ENCODE measurements around the gene MRPL12. TPM values are rescaled to one million over a fixed set of nuclear protein-coding genes. Genes with fewer than 3 reads are reported as not detected.

The MRPL12 gene
- total and polyA plus RNA-seq, 2 of the 8 experiments (the other 6 are each of a cell fraction or from before 2014, with no cell fraction given): 120 to 141 TPM

- POLR2A ChIA-PET (ENCODE audit: partially characterized antibody): interaction anchor here (0.8 to 28.4 kb wide), 13 partner anchors 8 to 195 kb away, joined by 3 to 436 read pairs (median 5); partner anchors contain the start of genes CCDC137, MRPL12, NPLOC4 and OXLD1
- Histone ChIP-seq H3K9me3 (ENCODE audit: insufficient read depth in 2 of 2, low read depth in 1 of 2, low read length in 1 of 2) (no peaks in the 10 kb centered on the region), H2BK20ac (ENCODE audit: low read length) (no peak within 1 kb of the TSS), H4K91ac (replicated peaks; ENCODE audit: insufficient read length, low read length) (peak within 1 kb of the TSS; percentile 34), H3K18ac (ENCODE audit: extremely low read depth, low read length) (peak within 1 kb of the TSS; percentile 32), H3K56ac (replicated peaks; ENCODE audit: insufficient read length, low read depth, low read length) (peak within 1 kb of the TSS; percentile 70), H3K23ac (ENCODE audit: insufficient read length) (no peak within 1 kb of the TSS), H3K36me3 (ENCODE audit: control insufficient read depth in 2 of 4, insufficient read depth in 4 of 4, low read length in 3 of 4) (peaks cover 2 to 20% (median 16%) of the 10 kb centered on the region in 4 experiments; a peak in 6 of 8 replicates), H3K27me3 (replicated peaks in 1 of 4; ENCODE audit: control insufficient read depth in 3 of 4, extremely low read depth in 1 of 4, insufficient read depth in 3 of 4, low read length in 3 of 4) (no peaks in the 10 kb centered on the region; a peak in 1 of 7 replicates), H3K4me2 (ENCODE audit: insufficient read depth in 1 of 2, low read depth in 2 of 2, low read length in 2 of 2) (peak within 1 kb of the TSS; percentile 77 to 88), H3K4me1 (replicated peaks in 1 of 4; ENCODE audit: control insufficient read depth in 3 of 4, insufficient read depth in 4 of 4, low read length in 3 of 4) (peaks cover 3 to 14% (median 7%) of the 10 kb centered on the region in 4 experiments; a peak in 6 of 7 replicates), H4K20me1 (replicated peaks in 1 of 2; ENCODE audit: control insufficient read depth in 1 of 2, insufficient read depth in 2 of 2, low read length in 2 of 2) (peaks cover 0 to 27% of the 10 kb centered on the region in 2 experiments), H3K4me3 (ENCODE audit: extremely low read depth in 1 of 4, insufficient read depth in 2 of 4, low read depth in 3 of 4, low read length in 4 of 4) (peak within 1 kb of the TSS; percentile 76 to 89 (median 87)), H3K4ac (replicated peaks; ENCODE audit: insufficient read length, low read depth, low read length) (no peak within 1 kb of the TSS), H3K9ac (replicated peaks in 1 of 4; ENCODE audit: extremely low read depth in 1 of 4, low read depth in 3 of 4, low read length in 3 of 4) (peak within 1 kb of the TSS; percentile 72 to 76 (median 73)), H2BK12ac (ENCODE audit: low read depth, low read length) (no peak within 1 kb of the TSS), H2BK15ac (ENCODE audit: low read length) (0 out of 2 replicates have a peak within 1 kb of the TSS, but pooled peaks have one; percentile 61), H4K5ac (ENCODE audit: insufficient read length, low read depth, low read length) (peak within 1 kb of the TSS; percentile 56), H4K8ac (ENCODE audit: extremely low read depth, insufficient read depth, low read length) (peak within 1 kb of the TSS; percentile 90), H3K79me1 (ENCODE audit: low read depth, low read length) (peaks cover 15% of the 10 kb centered on the region), H2AK5ac (ENCODE audit: low read depth, low read length) (peak within 1 kb of the TSS; percentile 95; the same call in 1 of the 2 replicates), H2BK120ac (replicated peaks; ENCODE audit: low read depth, low read length) (no peak within 1 kb of the TSS), H2AFZ (ENCODE audit: low read length) (no peak within 1 kb of the TSS), H2BK5ac (ENCODE audit: low read depth, low read length) (peak within 1 kb of the TSS; percentile 60; the same call in 1 of the 2 replicates), H3K14ac (ENCODE audit: insufficient read length) (no peak within 1 kb of the TSS), H3K79me2 (ENCODE audit: control insufficient read depth in 1 of 2, insufficient read depth in 2 of 2, low read length in 2 of 2) (peaks cover 4 to 39% of the 10 kb centered on the region in 2 experiments; a peak in 3 of 4 replicates), H3K23me2 (ENCODE audit: low read depth, low read length) (peaks cover 12% of the 10 kb centered on the region), H3K27ac (ENCODE audit: low read depth, low read length) (peak within 1 kb of the TSS; percentile 58)
- 2% methylated on average over 65 of the region's 112 CpGs; no CpG with 5 or more reads in 1 of the 2 experiments for WGBS, 2 experiments (ENCODE audit: extremely low coverage in 1 of 2, insufficient coverage in 1 of 2, insufficient read length in 1 of 2, insufficient replicate concordance in 2 of 2, low coverage in 1 of 2, low lambda C conversion rate in 2 of 2, missing lambda C conversion rate in 1 of 2)
- peak; percentile 97 to 98 for DNase-seq (ENCODE audit: low read depth in 1 of 2, low spot score in 2 of 2)
- no peak for FAIRE-seq
- CTCF ChIA-PET (ENCODE audit: partially characterized antibody): interaction anchor here (0.8 to 3.1 kb wide), 9 partner anchors 8 to 185 kb away, joined by 3 to 20 read pairs (median 5); no protein-coding TSS in a partner anchor
- no peak for TF ChIP-seq NANOG (IDR thresholded peaks at IDR 0.05; ENCODE audit: insufficient read depth, low read depth, low read length, poor library complexity, severe bottlenecking)
- peak; percentile 83 for TF ChIP-seq SP2 (IDR thresholded peaks at IDR 0.05; ENCODE audit: low read length)
- TF ChIP-seq BCL11A (IDR thresholded peaks at IDR 0.05; ENCODE audit: low read depth in 2 of 2, low read length in 2 of 2): no peak
- peak; percentile 71 for TF ChIP-seq KDM4A (IDR thresholded peaks at IDR 0.05; ENCODE audit: low read depth, low read length, severe bottlenecking)
- no peak for TF ChIP-seq ATF2 (IDR thresholded peaks at IDR 0.05; ENCODE audit: low read length)
- no peak for TF ChIP-seq CBX5 (IDR thresholded peaks at IDR 0.05; ENCODE audit: low read depth, low read length)
- TF ChIP-seq CHD2 (IDR thresholded peaks at IDR 0.05; ENCODE audit: low read length): peak; percentile 88
- TF ChIP-seq TEAD4 (IDR thresholded peaks at IDR 0.05; ENCODE audit: low read depth, low read length): peak; percentile 93
These were observed 19.4 kb upstream of the MRPL12 start, which contains the start of the genes ARL16 and HGS for GRCh38 chr17:81683584-81684441. Gene ARL16 (minus strand): TSS chr17:81683797. CDS start chr17:81683753, 44 bp downstream. Gene HGS (plus strand): TSS chr17:81684011. CDS start chr17:81684067, 56 bp downstream.
